ENCODE data around the gene PPA1. TPM values are rescaled to one million over a fixed set of nuclear protein-coding genes. Genes with fewer than 3 reads are reported as not detected.
"Not testable (repeated sequence)": the region's sequence is repeated elsewhere in the genome, so short reads cannot be mapped to it uniquely, and the experiment has no call there.

Gene PPA1
- total RNA-seq, 1 experiment from 2014 or later = 437 TPM

DNA sequence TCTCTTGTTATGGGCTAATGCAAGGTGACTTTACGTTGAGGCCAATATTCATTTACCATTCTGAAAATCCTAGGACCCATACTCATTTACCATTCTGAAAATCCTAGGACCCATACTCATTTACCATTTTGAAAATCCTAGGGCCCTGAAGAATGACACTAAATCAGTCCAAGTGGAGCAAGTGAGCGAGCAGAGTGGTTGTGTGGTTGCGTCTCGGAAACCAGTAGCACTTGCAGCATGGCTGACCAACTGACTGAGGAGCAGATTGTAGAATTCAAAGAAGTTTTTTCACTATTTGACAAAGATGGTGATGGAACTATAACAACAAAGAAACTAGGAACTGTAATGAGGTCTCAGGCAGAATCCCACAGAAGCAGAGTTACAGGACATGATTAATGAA, 69.8 kb downstream of the PPA1 start:
- Histone ChIP-seq H3K9me3 (no peaks in the 10 kb centered on the region), H3K36me3 (peaks cover 79% of the 10 kb centered on the region), H3K4me3 (no peak overlapping the region), H3K27me3 (no peaks in the 10 kb centered on the region)
- no peak for DNase-seq

DNA sequence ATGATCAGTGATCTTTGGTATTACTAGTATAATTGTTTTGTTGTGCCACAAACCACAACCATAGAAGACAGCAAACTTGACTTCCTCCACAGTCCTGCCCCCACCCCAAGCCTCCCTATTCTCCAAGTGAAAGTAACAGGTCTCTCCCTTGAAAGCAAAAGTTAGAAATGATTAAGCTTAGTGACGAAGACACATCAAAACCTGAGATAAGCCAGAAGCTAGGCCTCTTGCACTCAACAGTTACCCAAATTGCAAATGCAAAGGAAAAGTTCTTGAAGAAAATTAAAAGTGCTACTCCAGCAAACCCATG, 70.4 kb downstream of the PPA1 start:
- Histone ChIP-seq H3K27me3 (no peaks in the 10 kb centered on the region), H3K9me3 (no peaks in the 10 kb centered on the region), H3K36me3 (peaks cover 79% of the 10 kb centered on the region), H3K4me3 (no peak overlapping the region)
- no peak for DNase-seq

DNA sequence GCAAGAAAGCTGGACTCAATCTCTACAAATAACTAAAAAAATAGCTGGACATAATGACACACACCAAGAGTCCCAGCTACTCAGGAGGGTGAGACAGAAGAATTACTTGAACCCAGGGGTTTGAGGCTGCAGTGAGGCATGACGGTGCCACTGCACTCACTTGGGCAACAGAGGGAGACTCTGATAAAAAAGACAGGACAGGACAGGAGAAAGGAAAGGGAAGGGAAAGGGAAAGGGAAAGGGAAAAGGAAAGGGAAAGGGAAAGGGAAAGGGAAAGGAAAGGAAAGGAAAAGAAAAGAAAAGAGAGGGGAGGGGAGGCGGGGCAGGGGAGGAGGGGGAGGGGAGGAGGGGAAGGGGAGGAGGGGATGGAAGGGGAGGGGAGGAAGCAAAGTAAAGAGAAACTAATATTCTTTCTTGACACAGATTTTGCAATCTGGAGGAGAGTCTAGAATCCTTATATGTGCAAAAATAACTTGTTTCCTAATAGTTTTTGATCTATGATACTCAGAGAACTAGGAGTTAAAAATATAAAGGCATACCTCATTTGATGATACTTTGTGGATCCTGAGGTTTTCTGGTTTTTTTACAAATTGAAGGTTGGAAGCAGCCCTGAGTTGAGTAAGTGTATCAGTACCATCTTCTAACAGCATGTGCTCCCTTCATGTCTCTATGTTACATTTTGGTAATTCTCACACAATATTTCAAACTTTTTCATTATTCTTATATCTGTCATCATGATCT, 70.9 kb downstream of the PPA1 start:
- Histone ChIP-seq H3K9me3 (no peaks in the 10 kb centered on the region), H3K27me3 (no peaks in the 10 kb centered on the region), H3K4me3 (no peak overlapping the region), H3K36me3 (peaks cover 78% of the 10 kb centered on the region)
- no peak for DNase-seq

DNA sequence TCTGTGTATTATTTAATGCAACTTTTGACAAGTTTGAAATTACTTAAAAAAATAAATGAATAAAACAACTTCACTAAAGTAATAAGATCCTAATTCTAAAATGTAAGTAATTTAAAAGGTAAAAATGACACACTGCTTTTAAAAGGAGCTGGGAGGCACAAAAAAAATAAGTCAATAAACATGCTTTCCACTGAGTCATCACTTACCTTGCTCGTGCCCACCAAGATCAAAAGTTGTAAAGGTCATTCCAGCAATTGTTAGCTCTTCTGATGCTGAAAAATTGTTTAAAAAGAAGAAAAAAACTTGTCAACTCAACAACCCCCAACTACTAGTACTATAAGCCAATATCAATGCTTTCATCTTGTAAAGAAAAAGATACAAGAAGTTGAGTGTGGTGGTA, 72.4 kb downstream of the PPA1 start:
- H3K4me3 ChIP-seq = no peak overlapping the region
- no peaks in the 10 kb centered on the region for H3K9me3 ChIP-seq
- H3K36me3 ChIP-seq = peaks cover 78% of the 10 kb centered on the region
- DNase-seq = no peak
- H3K27me3 ChIP-seq = no peaks in the 10 kb centered on the region

DNA sequence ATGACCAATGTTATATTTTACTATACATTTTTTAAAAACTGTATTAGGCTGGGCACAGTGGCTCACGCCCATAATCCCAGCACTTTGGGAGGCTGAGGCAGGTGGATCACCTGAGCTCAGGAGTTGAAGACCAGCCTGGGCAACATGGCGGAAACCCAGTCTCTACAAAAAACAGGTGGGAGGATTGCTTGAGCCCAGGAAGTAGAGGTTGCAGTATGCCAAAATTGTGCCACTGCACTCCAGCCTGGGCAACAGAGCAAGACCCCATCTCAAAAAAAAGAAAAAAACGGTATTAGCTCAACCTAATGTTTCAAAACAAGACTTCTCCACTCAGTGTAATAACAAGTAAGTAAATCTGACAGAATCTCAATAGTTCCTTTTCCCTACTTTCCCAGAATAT, 73.9 kb downstream of the PPA1 start:
- peaks cover 80% of the 10 kb centered on the region for H3K36me3 ChIP-seq
- not testable (repeated sequence) for H3K9me3 ChIP-seq, H3K27me3 ChIP-seq, DNase-seq, H3K4me3 ChIP-seq

- DNase-seq = no peak
- Histone ChIP-seq H3K27me3 (no peaks in the 10 kb centered on the region), H3K4me3 (no peak overlapping the region), H3K9me3 (no peaks in the 10 kb centered on the region), H3K36me3 (peaks cover 85% of the 10 kb centered on the region)
Observed at GRCh38 chr10:70158113-70158512, 75.1 kb downstream of the PPA1 start.

- no peak overlapping the region for H3K4me3 ChIP-seq
- H3K27me3 ChIP-seq = no peaks in the 10 kb centered on the region
- no peaks in the 10 kb centered on the region for H3K9me3 ChIP-seq
- H3K36me3 ChIP-seq = peaks cover 85% of the 10 kb centered on the region
- no peak for DNase-seq
Observed at GRCh38 chr10:70155255-70155838, 77.9 kb downstream of the PPA1 start.

Other genes starting within 250 kb of the PPA1 start
- gene MACROH2A2, start 180.6 kb downstream of the PPA1 start, total RNA-seq (2014; rRNA removed; shearing (Covaris generic); ENCODE audit: low replicate concordance) = 15.0 and 16.3 TPM in 2 replicates
- gene AIFM2, start 100.6 kb downstream of the PPA1 start, total RNA-seq (2014; rRNA removed; shearing (Covaris generic); ENCODE audit: low replicate concordance) = 20.7 and 21.8 TPM in 2 replicates
- gene TYSND1, start 86.7 kb downstream of the PPA1 start, total RNA-seq (2014; rRNA removed; shearing (Covaris generic); ENCODE audit: low replicate concordance) = 19.4 and 29.9 TPM in 2 replicates
- 55.6 and 67.0 TPM in 2 replicates for gene SAR1A, start 62.9 kb downstream of the PPA1 start, total RNA-seq (2014; rRNA removed; shearing (Covaris generic); ENCODE audit: low replicate concordance)
- gene NPFFR1, start 50.6 kb upstream of the PPA1 start, total RNA-seq (2014; rRNA removed; shearing (Covaris generic); ENCODE audit: low replicate concordance) = not detected in 2 replicates
- gene LRRC20, start 149.2 kb upstream of the PPA1 start, total RNA-seq (2014; rRNA removed; shearing (Covaris generic); ENCODE audit: low replicate concordance) = 15.8 and 48.2 TPM in 2 replicates
- 5.1 and 6.1 TPM in 2 replicates for gene EIF4EBP2, start 170.7 kb upstream of the PPA1 start, total RNA-seq (2014; rRNA removed; shearing (Covaris generic); ENCODE audit: low replicate concordance)
- not detected in 2 replicates for gene NODAL, start 208.3 kb upstream of the PPA1 start, total RNA-seq (2014; rRNA removed; shearing (Covaris generic); ENCODE audit: low replicate concordance)
- 5.3 and 7.8 TPM in 2 replicates for gene PALD1, start 245.3 kb upstream of the PPA1 start, total RNA-seq (2014; rRNA removed; shearing (Covaris generic); ENCODE audit: low replicate concordance)